HG02610 (cell line): ENCODE measurements around the gene CDR2.
"Not testable (repeated sequence)": the region's sequence is repeated elsewhere in the genome, so short reads cannot be mapped to it uniquely, and the experiment has no call there.

Source experiments
- ATAC-seq: cut with Tn5 transposase; IDR thresholded peaks from one replicate; pipeline ENCODE4 v1.9.1; 2021; ENCODE audit warnings: mild to moderate bottlenecking, moderate library complexity; ENCODE audit not compliant: unreplicated experiment

CDR2 gene

GRCh38 chr16:22353191-22353919, 21.1 kb downstream of the CDR2 start:
- peak; percentile 48 for ATAC-seq

GRCh38 chr16:22352723-22353122, 21.7 kb downstream of the CDR2 start:
- no peak for ATAC-seq

GRCh38 chr16:22352140-22352539, 22.3 kb downstream of the CDR2 start:
- no peak for ATAC-seq

GRCh38 chr16:22351017-22351416, 23.4 kb downstream of the CDR2 start:
- not testable (repeated sequence) for ATAC-seq

GRCh38 chr16:22348291-22348690, 26.1 kb downstream of the CDR2 start:
- no peak for ATAC-seq

- ATAC-seq = no peak
Measured at GRCh38 chr16:22347100-22347820, 27.2 kb downstream of the CDR2 start.

GRCh38 chr16:22346483-22346882, 27.9 kb downstream of the CDR2 start:
- ATAC-seq = no peak

- ATAC-seq = no peak
Measured at GRCh38 chr16:22342082-22342481, 32.3 kb downstream of the CDR2 start.

- no peak for ATAC-seq
Measured at GRCh38 chr16:22340945-22341344, 33.5 kb downstream of the CDR2 start.

- ATAC-seq = no peak
Measured at GRCh38 chr16:22337849-22338635, 36.4 kb downstream of the CDR2 start.

- ATAC-seq = no peak
Measured at GRCh38 chr16:22337045-22337444, 37.4 kb downstream of the CDR2 start.

GRCh38 chr16:22336581-22336980, 37.8 kb downstream of the CDR2 start:
- ATAC-seq = no peak

GRCh38 chr16:22335668-22336246, 38.7 kb downstream of the CDR2 start:
- no peak for ATAC-seq

- no peak for ATAC-seq
Measured at GRCh38 chr16:22333457-22333994, 40.9 kb downstream of the CDR2 start.

GRCh38 chr16:22330326-22330725, 44.1 kb downstream of the CDR2 start:
- ATAC-seq = no peak

GRCh38 chr16:22329199-22329695, 45.2 kb downstream of the CDR2 start:
- ATAC-seq = no peak

- no peak for ATAC-seq
Measured at GRCh38 chr16:22328081-22328725, 46.2 kb downstream of the CDR2 start.

- no peak for ATAC-seq
Measured at GRCh38 chr16:22327446-22327775, 47.0 kb downstream of the CDR2 start.

GRCh38 chr16:22326771-22327445, 47.5 kb downstream of the CDR2 start:
- ATAC-seq = no peak

- no peak for ATAC-seq
Measured at GRCh38 chr16:22326369-22326652, 48.1 kb downstream of the CDR2 start.
